CD8-positive, alpha-beta memory T cell (primary cell): ENCODE measurements around the gene ZNF689. TPM values are rescaled to one million over a fixed set of nuclear protein-coding genes. Genes with fewer than 3 reads are reported as not detected.
"Not testable (repeated sequence)": the region's sequence is repeated elsewhere in the genome, so short reads cannot be mapped to it uniquely, and the experiment has no call there.

Source experiments
- CTCF ChIA-PET: fragments of 350-600 bp; sonication (Branson Sonifier 250); formaldehyde crosslinking; loops from one replicate; lab custom pipeline; 2021; ENCODE audit warnings: antibody characterized with exemption; lab: Charles Lee
- POLR2A ChIA-PET: fragments of 350-600 bp; sonication (Branson Sonifier 250); formaldehyde crosslinking; loops from one replicate; lab custom pipeline; 2021; ENCODE audit warnings: antibody characterized with exemption; lab: Charles Lee
- DNase-seq, 5 donors: peaks; one replicate each; pipeline versions ENCODE4 v3.0.0 to v3.0.0-alpha.2; 2020 to 2022; ENCODE audit warnings: mixed read lengths in 1 of 5
- H3K27ac ChIP-seq: one replicate; pipeline ENCODE4 v1.7.0; 2013; ENCODE audit warnings: low read depth, mild to moderate bottlenecking, low read length, moderate library complexity
- H3K27me3 ChIP-seq: 2 replicates; pipeline ENCODE4 v1.7.0; 2013; ENCODE audit warnings: low read length, mild to moderate bottlenecking; ENCODE audit not compliant: insufficient read depth, poor library complexity, severe bottlenecking
- H3K36me3 ChIP-seq: 2 replicates; pipeline ENCODE4 v1.7.0; 2013; ENCODE audit warnings: mild to moderate bottlenecking, low read length, moderate library complexity; ENCODE audit not compliant: insufficient read depth
- H3K4me1 ChIP-seq: 2 replicates; pipeline ENCODE4 v1.7.0; 2013; ENCODE audit warnings: mild to moderate bottlenecking, low read length, moderate library complexity; ENCODE audit not compliant: insufficient read depth
- H3K4me3 ChIP-seq: 2 replicates; pipeline ENCODE4 v1.7.0; 2013; ENCODE audit warnings: mild to moderate bottlenecking, low read length
- H3K9me3 ChIP-seq: 2 replicates; pipeline ENCODE4 v1.7.0; 2013; ENCODE audit warnings: mild to moderate bottlenecking, low read length
- H3K27ac Mint-ChIP-seq, 8 donors: one replicate each; pipeline ENCODE4 v1.8.0; 2020 to 2021; ENCODE audit warnings: mixed read lengths in 8 of 8, mild to moderate bottlenecking in 6 of 8, inconsistent platforms in 3 of 8, moderate library complexity in 3 of 8
- H3K27me3 Mint-ChIP-seq, 2 donors: one replicate each; pipeline ENCODE4 v1.8.0; 2020 to 2021; ENCODE audit warnings: mixed read lengths in 2 of 2, mild to moderate bottlenecking in 1 of 2, moderate library complexity in 1 of 2
- H3K36me3 Mint-ChIP-seq, 3 donors: one replicate each; pipeline ENCODE4 v1.8.0; 2020 to 2021; ENCODE audit warnings: mixed read lengths in 3 of 3, inconsistent platforms in 1 of 3, mild to moderate bottlenecking in 1 of 3
- H3K4me1 Mint-ChIP-seq, 3 donors: one replicate each; pipeline ENCODE4 v1.8.0; 2020 to 2021; ENCODE audit warnings: mixed read lengths in 3 of 3, inconsistent platforms in 1 of 3, mild to moderate bottlenecking in 1 of 3
- H3K4me3 Mint-ChIP-seq, 7 donors: one replicate each; pipeline ENCODE4 v1.8.0; 2020 to 2021; ENCODE audit warnings: mixed read lengths in 7 of 7, mild to moderate bottlenecking in 6 of 7, moderate library complexity in 4 of 7, inconsistent platforms in 2 of 7
- H3K9me3 Mint-ChIP-seq, 5 donors: one replicate each; pipeline ENCODE4 v1.8.0; 2020 to 2022; ENCODE audit warnings: mixed read lengths in 5 of 5, mild to moderate bottlenecking in 3 of 5, moderate library complexity in 2 of 5, inconsistent platforms in 1 of 5
- polyA plus RNA-seq: library from polyadenylated mRNA; unstranded; fragments of 300-500 nt; fragmentation: Illumina TruSeq; gene quantifications from one replicate; pipeline ENCODE4 v1.2.3, GENCODE V29; 2021
- total RNA-seq, 2 experiments: library from RNA; stranded (reverse); gene quantifications; one replicate each; pipeline ENCODE4 v1.2.3, GENCODE V29; 2021

The ZNF689 gene
- total and polyA plus RNA-seq, 3 experiments from 2014 or later: 13.7 to 15.7 (median 14.6) TPM

- H3K9me3 Mint-ChIP-seq: no peaks in the 10 kb centered on the region
- H3K9me3 ChIP-seq: no peaks in the 10 kb centered on the region
- peak overlapping the region in 4 of 8 donors; percentile 34 to 54 (median 44) for H3K27ac Mint-ChIP-seq
- peak overlapping the region in 1 of 7 donors; percentile 51 for H3K4me3 Mint-ChIP-seq
- H3K27ac ChIP-seq: no peak overlapping the region
- no peak overlapping the region for H3K4me3 ChIP-seq
- ChIA-PET POLR2A (interaction anchor here (0.7 to 1.6 kb wide), 2 partner anchors 13 to 14 kb away, joined by 5 read pairs; partner anchors contain the start of gene PRR14), CTCF (interaction anchor here (1.0 to 1.8 kb wide), 5 partner anchors 8 to 101 kb away, joined by 4 to 11 read pairs (median 4); no protein-coding TSS in a partner anchor)
- H3K36me3 Mint-ChIP-seq: peaks cover 0 to 2% (median 0%) of the 10 kb centered on the region in 3 donors
- no peak for DNase-seq
- peaks cover 16% of the 10 kb centered on the region for H3K4me1 ChIP-seq
- no peaks in the 10 kb centered on the region for H3K36me3 ChIP-seq
- H3K27me3 Mint-ChIP-seq: peaks cover 0 to 2% of the 10 kb centered on the region in 2 donors
- no peaks in the 10 kb centered on the region for H3K27me3 ChIP-seq
- peaks cover 14 to 17% (median 15%) of the 10 kb centered on the region in 3 donors for H3K4me1 Mint-ChIP-seq
These were observed 26.4 kb upstream of the ZNF689 start for GRCh38 chr16:30636599-30636998.

- Mint-ChIP-seq H3K36me3 (peaks cover 0 to 2% (median 0%) of the 10 kb centered on the region in 3 donors), H3K27ac (peak overlapping the region; percentile 92 to 100 (median 98)), H3K4me3 (peak overlapping the region; percentile 82 to 98 (median 87)), H3K27me3 (peaks cover 0 to 2% of the 10 kb centered on the region in 2 donors), H3K9me3 (no peaks in the 10 kb centered on the region), H3K4me1 (peaks cover 18 to 22% (median 19%) of the 10 kb centered on the region in 3 donors)
- H3K36me3 ChIP-seq: no peaks in the 10 kb centered on the region
- peak overlapping the region; percentile 69 for H3K4me3 ChIP-seq
- CTCF ChIA-PET: interaction anchor here (1.0 to 2.0 kb wide), 3 partner anchors 18 to 64 kb away, joined by 3 to 7 read pairs (median 4); partner anchors contain the start of genes PRR14 and ZNF689
- DNase-seq: no peak
- peaks cover 23% of the 10 kb centered on the region for H3K4me1 ChIP-seq
- no peaks in the 10 kb centered on the region for H3K9me3 ChIP-seq
- no peaks in the 10 kb centered on the region for H3K27me3 ChIP-seq
- POLR2A ChIA-PET: interaction anchor here (0.6 to 1.0 kb wide), 7 partner anchors 17 to 568 kb away, joined by 3 to 10 read pairs (median 5); partner anchors contain the start of genes ALDOA, PRR14, ZNF688 and ZNF689
- H3K27ac ChIP-seq: peak overlapping the region; percentile 92
These were observed 23.3 kb upstream of the ZNF689 start for GRCh38 chr16:30633526-30633925.

- H3K27ac Mint-ChIP-seq, H3K9me3 ChIP-seq, H3K4me3 Mint-ChIP-seq, H3K36me3 Mint-ChIP-seq, POLR2A ChIA-PET, H3K27me3 ChIP-seq, DNase-seq, H3K4me3 ChIP-seq, H3K27me3 Mint-ChIP-seq, H3K36me3 ChIP-seq, H3K9me3 Mint-ChIP-seq, H3K27ac ChIP-seq: not testable (repeated sequence)
- peaks cover 18 to 23% (median 22%) of the 10 kb centered on the region in 3 donors for H3K4me1 Mint-ChIP-seq
- CTCF ChIA-PET: interaction anchor here (0.6 to 2.0 kb wide), 6 partner anchors 17 to 249 kb away, joined by 3 to 7 read pairs (median 3); partner anchors contain the start of genes FBRS, PRR14 and ZNF764
- peaks cover 24% of the 10 kb centered on the region for H3K4me1 ChIP-seq
These were observed 22.3 kb upstream of the ZNF689 start for GRCh38 chr16:30632454-30632853.

GRCh38 chr16:30628628-30629540 is 18.7 kb upstream of the ZNF689 start:
- Mint-ChIP-seq H3K4me1 (peaks cover 4 to 8% (median 7%) of the 10 kb centered on the region in 3 donors), H3K9me3 (no peaks in the 10 kb centered on the region), H3K4me3 (peak overlapping the region; percentile 44 to 78 (median 63)), H3K27ac (peak overlapping the region in 7 of 8 donors; percentile 30 to 92 (median 65)), H3K36me3 (no peaks in the 10 kb centered on the region), H3K27me3 (peaks cover 0 to under 1% of the 10 kb centered on the region in 2 donors)
- ChIA-PET POLR2A (interaction anchor here (0.6 to 1.1 kb wide), 4 partner anchors 58 to 593 kb away, joined by 3 to 7 read pairs (median 4); partner anchors contain the start of gene DCTPP1), CTCF (interaction anchor here (0.6 to 4.7 kb wide), 31 partner anchors 8 to 538 kb away, joined by 3 to 24 read pairs (median 4); partner anchors contain the start of genes DCTPP1, FBRS, ZNF689 and ZNF747)
- Histone ChIP-seq H3K9me3 (no peaks in the 10 kb centered on the region), H3K27ac (no peak overlapping the region), H3K4me3 (peak overlapping the region; percentile 51), H3K27me3 (no peaks in the 10 kb centered on the region), H3K4me1 (peaks cover 15% of the 10 kb centered on the region), H3K36me3 (no peaks in the 10 kb centered on the region)
- DNase-seq: peak; percentile 62 to 88 (median 79)

- Histone ChIP-seq H3K9me3 (no peaks in the 10 kb centered on the region), H3K27me3 (no peaks in the 10 kb centered on the region), H3K4me3 (no peak overlapping the region), H3K27ac (no peak overlapping the region), H3K36me3 (no peaks in the 10 kb centered on the region), H3K4me1 (peaks cover 7% of the 10 kb centered on the region)
- Mint-ChIP-seq H3K4me3 (peak overlapping the region in 1 of 7 donors; percentile 20), H3K9me3 (no peaks in the 10 kb centered on the region), H3K27ac (no peak overlapping the region), H3K27me3 (peaks cover 3 to 15% of the 10 kb centered on the region in 2 donors), H3K4me1 (peaks cover 4 to 6% (median 5%) of the 10 kb centered on the region in 3 donors), H3K36me3 (no peaks in the 10 kb centered on the region)
- POLR2A ChIA-PET: interaction anchor here (0.6 kb wide), 1 partner anchor 493 kb away, joined by 3 read pairs; no protein-coding TSS in a partner anchor
- DNase-seq: no peak
- CTCF ChIA-PET: interaction anchor here (1.8 to 4.7 kb wide), 2 partner anchors 10 to 114 kb away, joined by 3 to 24 read pairs; no protein-coding TSS in a partner anchor
These were observed 16.0 kb upstream of the ZNF689 start for GRCh38 chr16:30626236-30626635.

- POLR2A ChIA-PET: no interaction called here
- Mint-ChIP-seq H3K9me3 (no peaks in the 10 kb centered on the region), H3K4me1 (peaks cover 2 to 5% (median 2%) of the 10 kb centered on the region in 3 donors), H3K36me3 (no peaks in the 10 kb centered on the region), H3K27ac (no peak overlapping the region), H3K27me3 (peaks cover 3 to 15% of the 10 kb centered on the region in 2 donors), H3K4me3 (no peak overlapping the region)
- Histone ChIP-seq H3K27me3 (no peaks in the 10 kb centered on the region), H3K4me3 (no peak overlapping the region), H3K27ac (no peak overlapping the region), H3K36me3 (no peaks in the 10 kb centered on the region), H3K4me1 (peaks cover 3% of the 10 kb centered on the region), H3K9me3 (no peaks in the 10 kb centered on the region)
- CTCF ChIA-PET: no interaction called here
- no peak for DNase-seq
These were observed 13.5 kb upstream of the ZNF689 start for GRCh38 chr16:30623536-30624283.

- Mint-ChIP-seq H3K9me3 (no peaks in the 10 kb centered on the region), H3K36me3 (no peaks in the 10 kb centered on the region), H3K27me3 (peaks cover 3 to 15% of the 10 kb centered on the region in 2 donors), H3K4me3 (no peak overlapping the region), H3K4me1 (no peaks in the 10 kb centered on the region), H3K27ac (no peak overlapping the region)
- no peak for DNase-seq
- Histone ChIP-seq H3K27ac (no peak overlapping the region), H3K27me3 (no peaks in the 10 kb centered on the region), H3K4me1 (no peaks in the 10 kb centered on the region), H3K4me3 (no peak overlapping the region), H3K9me3 (no peaks in the 10 kb centered on the region), H3K36me3 (no peaks in the 10 kb centered on the region)
- ChIA-PET POLR2A (no interaction called here), CTCF (interaction anchor here (1.6 kb wide), 1 partner anchor 98 kb away, joined by 3 read pairs; no protein-coding TSS in a partner anchor)
These were observed 12.4 kb upstream of the ZNF689 start for GRCh38 chr16:30622455-30623032.
